Measurements from ENCODE around the gene GRIP1. TPM values are rescaled to one million over a fixed set of nuclear protein-coding genes. Genes with fewer than 3 reads are reported as not detected.

The GRIP1 gene
- total RNA-seq, 1 donor from 2014 or later = 2.5 TPM

DNA sequence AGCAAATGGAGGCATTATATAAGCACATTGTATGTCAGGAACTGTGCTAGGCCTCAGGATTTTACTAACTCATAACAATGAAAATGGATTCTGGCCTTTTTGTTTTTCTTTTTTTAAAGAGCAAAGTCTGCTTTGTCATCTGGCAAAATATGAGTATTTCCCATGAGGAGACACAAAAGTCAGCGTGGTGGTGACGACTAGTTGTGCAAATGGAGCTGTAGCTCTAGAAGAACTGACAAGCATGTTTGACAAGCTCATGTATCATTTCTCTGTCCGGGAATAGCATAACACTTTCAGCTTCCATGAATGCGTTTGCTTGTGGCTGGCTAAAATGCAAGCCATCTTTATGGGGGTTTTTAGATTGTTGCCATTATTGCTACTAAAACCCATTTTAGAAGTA lies 248.8 kb downstream of the GRIP1 start:
- no peak for ATAC-seq
- intact Hi-C loops (cut with DNase I) = no loop called here
- DNase-seq (ENCODE audit: low spot score) = no peak

DNA sequence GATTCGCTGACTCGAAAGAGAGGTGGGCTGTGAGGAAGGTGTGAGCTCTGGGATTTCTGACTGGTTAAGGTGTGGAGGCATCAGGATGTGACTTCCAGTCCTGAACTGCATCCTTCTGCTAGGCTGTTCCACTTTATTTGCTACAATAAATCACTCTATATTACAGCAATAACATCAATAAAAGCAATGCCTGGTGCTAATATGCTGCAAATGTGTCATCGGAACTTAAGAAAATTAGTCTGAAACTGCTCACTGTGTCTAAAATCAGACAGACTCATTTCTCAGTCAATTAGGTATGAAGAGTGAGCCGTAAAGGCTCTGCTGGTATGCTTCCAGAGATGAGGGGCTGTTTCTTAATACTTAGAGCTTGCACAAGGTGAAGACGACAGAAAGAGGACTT lies 250.0 kb downstream of the GRIP1 start:
- DNase-seq (ENCODE audit: low spot score) = no peak
- ATAC-seq = no peak
- intact Hi-C loops (cut with DNase I) = no loop called here

DNA sequence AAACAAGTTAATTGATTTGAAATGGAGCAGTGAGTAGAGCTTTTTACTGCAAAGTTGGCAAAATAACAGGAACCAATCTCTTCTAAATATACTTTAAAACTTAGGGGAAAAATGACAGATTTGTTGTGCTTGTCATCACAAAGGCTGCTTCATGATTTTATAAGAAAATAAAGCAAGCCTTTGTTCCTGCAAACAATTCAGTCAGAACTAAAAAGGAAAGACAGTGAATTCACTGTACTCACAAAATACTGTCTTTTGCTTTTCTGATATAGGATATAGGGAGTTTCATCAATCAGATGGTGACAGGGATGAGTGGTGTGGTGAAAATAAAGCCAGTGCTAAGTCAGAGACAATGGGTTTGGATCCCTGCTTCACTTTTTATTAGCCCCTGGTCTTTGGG lies 250.6 kb downstream of the GRIP1 start:
- intact Hi-C loops (cut with DNase I) = no loop called here
- ATAC-seq (no peak), DNase-seq (ENCODE audit: low spot score) (no peak)

DNA sequence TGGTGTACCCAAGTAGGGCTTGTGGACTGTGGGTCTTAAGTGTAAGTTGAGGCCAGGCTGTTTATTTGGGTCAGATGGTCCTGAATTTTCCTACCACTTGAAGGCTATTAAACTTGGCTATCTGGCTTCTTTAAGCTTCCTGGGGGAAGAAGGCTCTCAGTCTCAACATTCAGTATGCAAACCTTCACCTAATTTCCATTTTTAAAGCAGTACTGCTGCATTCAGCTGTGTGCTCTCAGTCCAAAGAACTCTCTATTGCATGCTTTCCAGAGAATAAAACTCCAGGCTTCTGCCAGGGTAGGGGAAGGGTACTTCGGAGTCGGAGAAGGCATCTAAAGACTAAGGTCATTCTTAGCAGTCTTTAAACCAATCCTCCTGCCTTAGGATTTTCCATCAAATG lies 252.2 kb downstream of the GRIP1 start:
- ATAC-seq (no peak), DNase-seq (ENCODE audit: low spot score) (no peak)
- intact Hi-C loops (cut with DNase I) = no loop called here

GRCh38 chr12:66423266-66423665 lies 255.6 kb downstream of the GRIP1 start:
- intact Hi-C loops (cut with DNase I) = no loop called here
- no peak for DNase-seq (ENCODE audit: low spot score)
- no peak for ATAC-seq

DNA sequence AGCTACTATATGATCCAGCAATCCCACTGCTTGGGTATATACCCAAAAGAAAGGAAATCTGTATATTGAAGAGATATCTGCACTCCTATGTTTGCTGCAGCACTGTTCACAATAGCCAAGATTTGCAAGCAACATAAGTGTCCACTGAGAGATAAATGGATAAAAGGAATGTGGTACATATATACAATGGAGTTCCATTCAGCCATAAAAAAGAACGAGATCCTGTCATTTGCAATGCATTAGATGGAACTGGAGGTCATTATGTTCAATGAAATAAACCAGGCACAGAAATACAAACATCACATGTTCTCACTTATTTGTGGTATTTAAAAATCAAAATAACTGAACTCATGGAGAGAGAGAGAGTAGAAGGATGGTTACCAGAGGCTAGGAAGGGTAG lies 260.0 kb downstream of the GRIP1 start:
- DNase-seq (ENCODE audit: low spot score) (no peak), ATAC-seq (no peak)
- intact Hi-C loops (cut with DNase I) = no loop called here

GRCh38 chr12:66417217-66417616 lies 261.7 kb downstream of the GRIP1 start:
- ATAC-seq (no peak), DNase-seq (ENCODE audit: low spot score) (no peak)
- intact Hi-C loops (cut with DNase I) = no loop called here

- DNase-seq (ENCODE audit: low spot score) (no peak), ATAC-seq (peak; percentile 41)
- intact Hi-C loops (cut with DNase I) = no loop called here
Measured at GRCh38 chr12:66409195-66409871, 269.5 kb downstream of the GRIP1 start.

DNA sequence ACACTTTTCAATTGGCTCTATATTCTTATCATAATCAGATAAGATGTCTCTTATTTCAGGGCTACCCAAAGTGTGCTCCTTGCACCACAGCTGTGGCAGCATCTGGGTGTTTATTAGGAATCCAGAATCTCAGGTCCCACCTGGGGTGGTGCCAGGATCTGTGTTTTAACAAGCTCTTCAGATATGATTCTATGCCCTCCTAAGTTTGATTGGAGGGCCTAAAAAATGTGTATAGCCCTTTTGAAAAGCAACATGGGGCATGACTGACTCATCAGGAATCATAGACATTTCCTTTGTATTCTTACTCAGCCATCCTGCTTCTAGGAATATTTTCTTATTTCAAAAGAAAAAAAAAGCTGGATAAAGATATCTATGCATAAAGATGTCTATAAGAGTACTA lies 273.5 kb downstream of the GRIP1 start:
- intact Hi-C loops (cut with DNase I) = no loop called here
- ATAC-seq (no peak), DNase-seq (ENCODE audit: low spot score) (no peak)

GRCh38 chr12:66403746-66404145 lies 275.1 kb downstream of the GRIP1 start:
- ATAC-seq (no peak), DNase-seq (ENCODE audit: low spot score) (no peak)
- intact Hi-C loops (cut with DNase I) = no loop called here

DNA sequence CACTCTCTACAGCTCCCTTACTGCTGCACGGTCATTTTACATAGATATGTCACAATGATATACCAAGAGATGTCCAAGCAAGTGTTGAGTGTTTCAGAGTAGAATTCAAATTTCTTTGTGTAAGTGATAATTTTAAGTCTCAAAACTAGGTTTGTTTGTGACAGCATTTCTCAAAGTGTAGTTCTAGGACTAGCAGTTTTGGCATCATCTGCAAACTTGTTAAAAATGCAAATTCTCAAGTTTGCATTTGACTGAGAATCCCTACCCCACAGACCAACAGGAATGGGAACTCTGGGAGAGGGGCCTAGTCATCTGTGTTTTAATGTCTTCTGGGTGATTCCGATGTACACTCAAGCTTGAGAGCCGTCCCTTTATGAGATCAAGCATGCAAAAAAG lies 279.0 kb downstream of the GRIP1 start:
- intact Hi-C loops (cut with DNase I) = no loop called here
- DNase-seq (ENCODE audit: low spot score) (no peak), ATAC-seq (no peak)

GRCh38 chr12:66398931-66399910 lies 279.7 kb downstream of the GRIP1 start:
- DNase-seq (ENCODE audit: low spot score) (no peak), ATAC-seq (no peak)
- intact Hi-C loops (cut with DNase I) = no loop called here

DNA sequence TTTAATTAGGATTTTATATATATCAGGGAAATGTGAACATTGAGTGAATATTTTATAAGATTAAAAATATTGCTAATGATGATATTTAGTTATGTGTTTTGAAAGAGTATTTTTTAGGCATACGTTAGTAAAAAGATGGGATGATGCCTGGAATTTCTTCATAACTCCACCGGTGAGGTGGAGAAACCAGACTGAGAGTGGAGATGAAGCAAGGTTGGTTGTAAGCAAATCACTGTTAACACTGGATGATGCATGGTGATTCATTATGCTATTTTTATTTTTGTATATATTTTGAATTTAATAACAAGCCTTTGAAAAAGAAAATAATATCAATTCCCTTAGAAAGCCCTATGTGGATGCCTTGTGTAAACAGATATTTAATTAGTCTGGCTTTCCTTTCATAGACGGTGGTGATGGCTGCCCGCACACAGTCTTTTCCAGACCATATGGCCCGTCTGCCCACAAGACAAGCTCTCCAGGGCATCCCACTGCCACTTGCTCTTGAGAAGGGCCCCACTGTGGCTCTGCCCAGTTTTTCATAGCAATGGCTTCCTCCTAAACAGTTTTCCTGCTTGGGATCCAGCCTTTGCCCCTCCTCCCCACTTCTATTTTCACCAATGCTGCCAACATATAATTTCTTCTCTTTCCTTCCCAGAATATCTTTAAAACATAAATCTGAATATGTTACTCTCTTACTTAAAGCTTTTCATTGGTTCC lies 281.1 kb downstream of the GRIP1 start:
- DNase-seq (ENCODE audit: low spot score) = no peak
- ATAC-seq = no peak
- intact Hi-C loops (cut with DNase I) = no loop called here

- intact Hi-C loops (cut with DNase I) = no loop called here
- no peak for ATAC-seq
- no peak for DNase-seq (ENCODE audit: low spot score)
Measured at GRCh38 chr12:66393890-66394289, 285.0 kb downstream of the GRIP1 start.

- no peak for ATAC-seq
Measured at GRCh38 chr12:66392266-66392915, 286.5 kb downstream of the GRIP1 start.

GRCh38 chr12:66388517-66388916 lies 290.4 kb downstream of the GRIP1 start:
- intact Hi-C loops (cut with DNase I) = no loop called here
- peak; percentile 52 for ATAC-seq
- DNase-seq (ENCODE audit: low spot score) = no peak

More at GRCh38 chr12:66392266-66392915, 286.5 kb downstream of the GRIP1 start:
- DNase-seq (ENCODE audit: low spot score) = no peak
- intact Hi-C loops (cut with DNase I) = no loop called here

DNA sequence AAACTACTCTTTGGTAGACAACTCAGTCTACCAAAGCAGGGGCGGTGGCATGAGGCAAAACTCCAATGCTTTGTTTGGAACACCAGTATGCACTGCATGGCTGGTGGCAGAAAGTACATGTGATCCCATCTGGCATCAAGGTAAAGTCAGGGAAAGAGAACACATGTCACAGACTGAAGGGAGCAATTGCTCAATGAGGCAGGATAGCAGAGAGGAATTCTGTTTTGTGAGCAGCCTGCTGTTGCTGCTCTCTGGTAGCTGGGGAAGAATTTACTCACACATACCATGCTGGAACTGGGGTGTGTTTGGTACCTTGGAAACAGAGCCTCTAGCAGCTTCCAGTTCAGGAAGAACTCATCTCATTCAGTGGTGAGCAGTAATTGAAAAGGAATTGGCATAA lies 291.8 kb downstream of the GRIP1 start:
- DNase-seq (ENCODE audit: low spot score) = no peak
- intact Hi-C loops (cut with DNase I) = no loop called here
- no peak for ATAC-seq

DNA sequence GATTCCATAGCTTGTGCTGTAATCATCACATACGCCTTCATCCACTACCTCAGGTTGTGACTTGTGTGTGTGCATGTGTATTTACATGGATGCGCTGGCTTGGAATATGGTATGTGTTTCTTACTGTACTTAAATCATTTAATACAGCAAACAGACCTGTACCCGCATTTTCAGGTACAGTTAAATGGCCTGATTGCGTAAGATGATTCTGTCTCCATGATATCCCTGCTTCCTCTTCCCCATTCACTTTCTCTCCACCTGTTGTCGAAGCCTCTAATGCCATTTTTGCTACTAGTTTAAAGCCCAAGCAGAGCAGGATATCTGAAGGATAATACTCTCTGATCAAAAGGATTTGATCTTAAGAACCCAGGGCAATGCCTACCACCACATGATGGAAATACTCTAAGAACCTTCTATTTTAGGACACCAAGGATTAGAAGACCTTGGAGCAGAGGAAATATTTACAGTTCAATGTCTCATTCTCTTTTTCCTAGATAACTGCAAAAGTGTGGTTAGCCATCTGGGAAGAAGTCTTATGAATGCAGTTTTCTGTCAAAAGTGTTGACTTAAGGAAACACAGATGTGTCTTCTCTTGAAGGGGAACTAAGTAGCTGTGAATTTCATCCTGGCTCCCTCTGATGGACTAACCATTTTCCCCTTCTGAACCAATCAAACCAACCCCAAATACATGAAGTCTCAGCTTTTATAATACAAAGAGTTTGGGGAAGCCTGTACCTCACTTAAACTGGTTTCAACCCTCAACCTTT lies 297.9 kb downstream of the GRIP1 start:
- ATAC-seq (no peak), DNase-seq (ENCODE audit: low spot score) (no peak)
- intact Hi-C loops (cut with DNase I) = no loop called here

- ATAC-seq (no peak), DNase-seq (ENCODE audit: low spot score) (no peak)
- intact Hi-C loops (cut with DNase I) = no loop called here
Measured at GRCh38 chr12:66379616-66380015, 299.3 kb downstream of the GRIP1 start.
